ENCODE results near the gene ALDH1L2.

DNA sequence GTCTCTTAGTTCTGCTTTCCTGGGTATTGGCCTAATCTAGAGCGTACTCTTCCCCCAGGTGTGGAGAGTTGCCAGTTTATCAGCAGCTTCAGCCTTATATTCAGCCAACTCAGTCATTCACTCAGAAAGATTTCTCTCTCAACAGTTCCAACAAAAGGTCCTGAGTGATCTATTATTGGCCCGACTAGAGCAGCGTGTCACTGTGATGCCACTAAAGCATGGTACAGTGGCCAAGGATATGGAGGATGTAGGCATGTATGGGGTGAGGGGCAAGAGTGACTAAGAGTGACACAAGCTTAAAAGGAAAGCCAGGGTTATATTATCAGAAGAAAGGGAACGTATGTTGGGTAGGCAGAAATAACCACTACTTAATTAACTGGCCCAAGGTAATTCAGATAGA lies 93.3 kb downstream of the ALDH1L2 start:
- TF ChIP-seq CREB1 (IDR thresholded peaks at IDR 0.05; ENCODE audit: low read depth) (no peak), NFIC (IDR thresholded peaks at IDR 0.05) (no peak), EP300 (IDR thresholded peaks at IDR 0.05; ENCODE audit: borderline replicate concordance) (no peak), TAF1 (IDR thresholded peaks at IDR 0.05; ENCODE audit: low read depth) (no peak), REST (IDR thresholded peaks at IDR 0.05; ENCODE audit: low read depth) (no peak), TCF12 (IDR thresholded peaks at IDR 0.05; ENCODE audit: low read depth) (no peak), RAD21 (IDR thresholded peaks at IDR 0.05; ENCODE audit: low read depth) (no peak), FOXM1 (IDR thresholded peaks at IDR 0.05; ENCODE audit: borderline replicate concordance, low read depth) (no peak)
- TF ChIP-seq, protein P1, sequence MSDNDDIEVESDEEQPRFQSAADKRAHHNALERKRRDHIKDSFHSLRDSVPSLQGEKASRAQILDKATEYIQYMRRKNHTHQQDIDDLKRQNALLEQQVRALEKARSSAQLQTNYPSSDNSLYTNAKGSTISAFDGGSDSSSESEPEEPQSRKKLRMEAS (IDR thresholded peaks at IDR 0.05), result no peak
- TF ChIP-seq, protein P2, sequence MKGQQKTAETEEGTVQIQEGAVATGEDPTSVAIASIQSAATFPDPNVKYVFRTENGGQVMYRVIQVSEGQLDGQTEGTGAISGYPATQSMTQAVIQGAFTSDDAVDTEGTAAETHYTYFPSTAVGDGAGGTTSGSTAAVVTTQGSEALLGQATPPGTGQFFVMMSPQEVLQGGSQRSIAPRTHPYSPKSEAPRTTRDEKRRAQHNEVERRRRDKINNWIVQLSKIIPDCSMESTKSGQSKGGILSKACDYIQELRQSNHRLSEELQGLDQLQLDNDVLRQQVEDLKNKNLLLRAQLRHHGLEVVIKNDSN (IDR thresholded peaks at IDR 0.05), result no peak
